H1 (cell line): ENCODE measurements around the gene GPR150. TPM values are rescaled to one million over a fixed set of nuclear protein-coding genes. Genes with fewer than 3 reads are reported as not detected.

Experiments used
- BRCA1 ChIP-seq: IDR thresholded peaks from 2 replicates; pipeline ENCODE4 v1.6.1; 2012; ENCODE audit warnings: low read depth, low read length, improper control_type of control experiment
- EZH2 ChIP-seq: fragments of 200-600 bp; sonication (generic); IDR thresholded peaks from 2 replicates; pipeline ENCODE4 v1.7.1; 2012; ENCODE audit warnings: low read depth, mild to moderate bottlenecking, moderate library complexity, low read length, inconsistent platforms; ENCODE audit not compliant: severe bottlenecking
- HDAC2 ChIP-seq, 2 experiments: fragments of 300-600 bp in 1 of 2; sonication (generic) in 1 of 2; IDR thresholded peaks; 2 replicates each; pipeline ENCODE4 v1.6.1; 2011 to 2012; ENCODE audit warnings: low read depth in 2 of 2, low read length in 2 of 2, mild to moderate bottlenecking in 2 of 2, moderate library complexity in 2 of 2, borderline replicate concordance in 1 of 2, inconsistent platforms in 1 of 2
- TAF1 ChIP-seq: IDR thresholded peaks from 2 replicates; pipeline ENCODE4 v1.6.1; 2011; ENCODE audit warnings: mild to moderate bottlenecking, low read depth, low read length
- TAF7 ChIP-seq: optimal IDR thresholded peaks from 2 replicates; pipeline ENCODE3; 2011; ENCODE audit warnings: low read depth, mild to moderate bottlenecking, inconsistent platforms, low read length, moderate library complexity, borderline replicate concordance
- polyA plus RNA-seq, 7 experiments: library from polyadenylated mRNA; depleted of rRNA in 3 of 7; stranded (reverse) in 5 of 7; unstranded in 2 of 7; fragments of >200 nt in 5 of 7; fragments of 200-250 nt in 2 of 7; gene quantifications; 1 replicate in 5 of 7; 2 replicates in 1 of 7; 4 replicates in 1 of 7; pipeline versions ENCODE4 v1.2.1 to v1.2.3, GENCODE V29; 2011 to 2013; ENCODE audit warnings: missing spikeins in 2 of 7, mixed read lengths in 2 of 7
- total RNA-seq: library from RNA; stranded (reverse); fragmentation: NEBNext Ultra II Directional; extraction: Animal tissue kit (Norgen Biotek cat#: 25700); gene quantifications from 2 replicates; pipeline ENCODE4 v1.2.1, GENCODE V29; 2021
- TF ChIP-seq, protein P1 (sequence below): fragments of 300-600 bp; sonication (generic); IDR thresholded peaks from 2 replicates; pipeline ENCODE4 v1.7.1; 2012; ENCODE audit warnings: low read length, moderate library complexity, mild to moderate bottlenecking, inconsistent platforms; ENCODE audit not compliant: insufficient replicate concordance

Gene GPR150
- total and polyA plus RNA-seq, 2 of the 8 experiments (the other 6 are each of a cell fraction or from before 2014, with no cell fraction given) = 0.14 TPM; not detected in 1

DNA sequence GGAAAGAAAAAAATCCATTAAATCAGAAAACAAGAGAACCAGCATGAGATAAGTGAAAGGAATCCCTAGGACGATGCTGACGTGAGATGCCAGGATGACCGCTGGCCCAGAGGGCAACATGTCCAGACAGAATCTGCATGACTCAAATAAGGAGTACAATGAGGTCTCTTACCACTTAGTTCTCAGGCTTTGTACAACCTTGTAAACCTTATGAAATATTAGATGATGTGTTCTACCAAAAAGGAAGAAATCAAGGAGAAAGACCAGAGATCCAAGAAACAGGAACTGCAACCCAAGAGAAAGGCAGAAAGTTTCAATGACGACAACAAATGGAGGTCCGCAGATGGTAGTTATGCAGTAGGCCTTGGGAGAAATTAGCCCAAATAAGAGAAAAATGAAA, 2.8 kb upstream of the GPR150 start (continued):
- TF ChIP-seq, protein P1, sequence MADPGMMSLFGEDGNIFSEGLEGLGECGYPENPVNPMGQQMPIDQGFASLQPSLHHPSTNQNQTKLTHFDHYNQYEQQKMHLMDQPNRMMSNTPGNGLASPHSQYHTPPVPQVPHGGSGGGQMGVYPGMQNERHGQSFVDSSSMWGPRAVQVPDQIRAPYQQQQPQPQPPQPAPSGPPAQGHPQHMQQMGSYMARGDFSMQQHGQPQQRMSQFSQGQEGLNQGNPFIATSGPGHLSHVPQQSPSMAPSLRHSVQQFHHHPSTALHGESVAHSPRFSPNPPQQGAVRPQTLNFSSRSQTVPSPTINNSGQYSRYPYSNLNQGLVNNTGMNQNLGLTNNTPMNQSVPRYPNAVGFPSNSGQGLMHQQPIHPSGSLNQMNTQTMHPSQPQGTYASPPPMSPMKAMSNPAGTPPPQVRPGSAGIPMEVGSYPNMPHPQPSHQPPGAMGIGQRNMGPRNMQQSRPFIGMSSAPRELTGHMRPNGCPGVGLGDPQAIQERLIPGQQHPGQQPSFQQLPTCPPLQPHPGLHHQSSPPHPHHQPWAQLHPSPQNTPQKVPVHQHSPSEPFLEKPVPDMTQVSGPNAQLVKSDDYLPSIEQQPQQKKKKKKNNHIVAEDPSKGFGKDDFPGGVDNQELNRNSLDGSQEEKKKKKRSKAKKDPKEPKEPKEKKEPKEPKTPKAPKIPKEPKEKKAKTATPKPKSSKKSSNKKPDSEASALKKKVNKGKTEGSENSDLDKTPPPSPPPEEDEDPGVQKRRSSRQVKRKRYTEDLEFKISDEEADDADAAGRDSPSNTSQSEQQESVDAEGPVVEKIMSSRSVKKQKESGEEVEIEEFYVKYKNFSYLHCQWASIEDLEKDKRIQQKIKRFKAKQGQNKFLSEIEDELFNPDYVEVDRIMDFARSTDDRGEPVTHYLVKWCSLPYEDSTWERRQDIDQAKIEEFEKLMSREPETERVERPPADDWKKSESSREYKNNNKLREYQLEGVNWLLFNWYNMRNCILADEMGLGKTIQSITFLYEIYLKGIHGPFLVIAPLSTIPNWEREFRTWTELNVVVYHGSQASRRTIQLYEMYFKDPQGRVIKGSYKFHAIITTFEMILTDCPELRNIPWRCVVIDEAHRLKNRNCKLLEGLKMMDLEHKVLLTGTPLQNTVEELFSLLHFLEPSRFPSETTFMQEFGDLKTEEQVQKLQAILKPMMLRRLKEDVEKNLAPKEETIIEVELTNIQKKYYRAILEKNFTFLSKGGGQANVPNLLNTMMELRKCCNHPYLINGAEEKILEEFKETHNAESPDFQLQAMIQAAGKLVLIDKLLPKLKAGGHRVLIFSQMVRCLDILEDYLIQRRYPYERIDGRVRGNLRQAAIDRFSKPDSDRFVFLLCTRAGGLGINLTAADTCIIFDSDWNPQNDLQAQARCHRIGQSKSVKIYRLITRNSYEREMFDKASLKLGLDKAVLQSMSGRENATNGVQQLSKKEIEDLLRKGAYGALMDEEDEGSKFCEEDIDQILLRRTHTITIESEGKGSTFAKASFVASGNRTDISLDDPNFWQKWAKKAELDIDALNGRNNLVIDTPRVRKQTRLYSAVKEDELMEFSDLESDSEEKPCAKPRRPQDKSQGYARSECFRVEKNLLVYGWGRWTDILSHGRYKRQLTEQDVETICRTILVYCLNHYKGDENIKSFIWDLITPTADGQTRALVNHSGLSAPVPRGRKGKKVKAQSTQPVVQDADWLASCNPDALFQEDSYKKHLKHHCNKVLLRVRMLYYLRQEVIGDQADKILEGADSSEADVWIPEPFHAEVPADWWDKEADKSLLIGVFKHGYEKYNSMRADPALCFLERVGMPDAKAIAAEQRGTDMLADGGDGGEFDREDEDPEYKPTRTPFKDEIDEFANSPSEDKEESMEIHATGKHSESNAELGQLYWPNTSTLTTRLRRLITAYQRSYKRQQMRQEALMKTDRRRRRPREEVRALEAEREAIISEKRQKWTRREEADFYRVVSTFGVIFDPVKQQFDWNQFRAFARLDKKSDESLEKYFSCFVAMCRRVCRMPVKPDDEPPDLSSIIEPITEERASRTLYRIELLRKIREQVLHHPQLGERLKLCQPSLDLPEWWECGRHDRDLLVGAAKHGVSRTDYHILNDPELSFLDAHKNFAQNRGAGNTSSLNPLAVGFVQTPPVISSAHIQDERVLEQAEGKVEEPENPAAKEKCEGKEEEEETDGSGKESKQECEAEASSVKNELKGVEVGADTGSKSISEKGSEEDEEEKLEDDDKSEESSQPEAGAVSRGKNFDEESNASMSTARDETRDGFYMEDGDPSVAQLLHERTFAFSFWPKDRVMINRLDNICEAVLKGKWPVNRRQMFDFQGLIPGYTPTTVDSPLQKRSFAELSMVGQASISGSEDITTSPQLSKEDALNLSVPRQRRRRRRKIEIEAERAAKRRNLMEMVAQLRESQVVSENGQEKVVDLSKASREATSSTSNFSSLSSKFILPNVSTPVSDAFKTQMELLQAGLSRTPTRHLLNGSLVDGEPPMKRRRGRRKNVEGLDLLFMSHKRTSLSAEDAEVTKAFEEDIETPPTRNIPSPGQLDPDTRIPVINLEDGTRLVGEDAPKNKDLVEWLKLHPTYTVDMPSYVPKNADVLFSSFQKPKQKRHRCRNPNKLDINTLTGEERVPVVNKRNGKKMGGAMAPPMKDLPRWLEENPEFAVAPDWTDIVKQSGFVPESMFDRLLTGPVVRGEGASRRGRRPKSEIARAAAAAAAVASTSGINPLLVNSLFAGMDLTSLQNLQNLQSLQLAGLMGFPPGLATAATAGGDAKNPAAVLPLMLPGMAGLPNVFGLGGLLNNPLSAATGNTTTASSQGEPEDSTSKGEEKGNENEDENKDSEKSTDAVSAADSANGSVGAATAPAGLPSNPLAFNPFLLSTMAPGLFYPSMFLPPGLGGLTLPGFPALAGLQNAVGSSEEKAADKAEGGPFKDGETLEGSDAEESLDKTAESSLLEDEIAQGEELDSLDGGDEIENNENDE = no peak
- TF ChIP-seq EZH2 (no peak), BRCA1 (no peak), HDAC2 (IDR thresholded peaks at IDR 0.05; ENCODE audit: borderline replicate concordance in 1 of 2, low read depth in 2 of 2, low read length in 2 of 2) (no peak), TAF7 (no peak), TAF1 (no peak)
- TF ChIP-seq, all 59 proteins: peak for 0
